ENCODE measurements around the gene SGMS1.
"Not testable (repeated sequence)": the region's sequence is repeated elsewhere in the genome, so short reads cannot be mapped to it uniquely, and the experiment has no call there.

The SGMS1 gene

DNA sequence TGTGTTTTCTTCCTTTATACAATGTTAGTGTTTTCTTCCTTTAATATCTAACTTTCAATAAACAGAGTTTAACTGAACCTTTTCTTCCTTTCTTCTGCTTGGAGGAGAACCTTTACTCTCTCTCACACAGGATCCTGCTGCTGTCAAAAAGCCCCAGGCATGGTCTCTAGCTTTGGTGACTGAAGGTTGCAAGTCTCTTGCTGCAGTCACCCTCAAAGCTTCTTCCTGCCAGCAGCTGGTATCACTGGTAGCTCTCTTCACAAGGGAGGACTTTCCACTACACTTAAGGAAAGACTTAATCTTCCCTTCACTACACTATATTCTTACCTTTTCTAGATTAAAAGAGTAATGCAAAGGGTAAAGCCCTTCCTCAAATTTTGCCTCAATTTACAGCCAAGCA lies 153.4 kb downstream of the SGMS1 start:
- DNase-seq (ENCODE audit: low spot score): no peak

DNA sequence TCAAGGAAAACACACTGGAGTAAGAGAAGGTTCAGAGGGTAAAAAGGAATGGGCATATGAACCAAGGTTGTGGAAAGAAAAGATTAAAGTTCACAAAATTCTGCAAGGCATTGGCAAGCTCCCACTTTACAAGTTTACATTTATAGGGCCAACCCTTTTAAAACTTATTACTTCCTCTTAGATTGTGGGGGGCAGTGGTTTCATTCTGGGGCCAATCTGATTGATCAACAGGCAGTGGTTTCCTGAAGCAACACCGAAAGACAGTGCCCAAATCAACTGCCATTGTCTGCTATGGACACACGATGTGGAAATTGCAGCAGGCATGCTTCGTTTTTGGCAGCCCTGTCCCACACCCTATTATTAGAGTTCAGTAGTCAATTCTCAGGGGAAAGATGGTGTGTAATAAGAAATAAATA lies 154.0 kb downstream of the SGMS1 start:
- DNase-seq (ENCODE audit: low spot score): no peak

DNA sequence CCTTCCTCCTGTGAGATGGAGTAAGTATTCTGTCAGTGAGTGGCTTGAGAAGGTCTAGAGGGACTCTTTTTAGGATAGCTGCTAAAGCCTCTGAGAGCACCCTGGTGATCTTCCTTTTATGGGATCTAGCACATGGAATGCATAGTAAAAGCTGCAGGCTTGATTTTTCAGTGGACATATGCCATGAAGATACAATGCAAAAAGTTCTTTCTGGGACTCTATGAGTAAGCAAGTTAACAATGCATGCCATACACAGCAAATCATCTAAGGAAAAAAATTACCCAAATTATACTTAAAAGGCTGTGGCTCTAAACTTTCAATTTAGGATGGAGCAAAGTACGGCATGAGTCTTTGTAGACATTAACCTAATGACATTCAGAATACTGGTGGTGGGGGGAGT lies 154.5 kb downstream of the SGMS1 start:
- DNase-seq (ENCODE audit: low spot score): no peak

DNA sequence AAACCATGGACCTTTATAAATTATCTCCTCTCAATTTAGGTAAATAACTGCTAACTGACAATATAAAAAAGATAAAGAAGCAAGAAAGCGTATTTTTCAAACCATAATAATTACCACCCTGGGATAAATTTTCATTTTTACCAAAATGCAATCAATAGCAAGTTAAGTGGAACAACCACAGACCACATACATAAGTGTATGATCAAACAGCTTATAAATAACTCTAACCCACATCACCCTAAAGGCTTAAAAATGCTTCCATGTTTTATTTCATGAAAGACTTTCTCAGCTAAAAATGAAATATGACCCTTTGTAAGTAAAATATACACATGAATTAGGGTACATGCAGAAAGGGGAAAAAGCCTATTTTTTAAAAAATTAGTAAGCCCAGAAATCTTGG lies 156.5 kb downstream of the SGMS1 start:
- no peak for DNase-seq (ENCODE audit: low spot score)

DNA sequence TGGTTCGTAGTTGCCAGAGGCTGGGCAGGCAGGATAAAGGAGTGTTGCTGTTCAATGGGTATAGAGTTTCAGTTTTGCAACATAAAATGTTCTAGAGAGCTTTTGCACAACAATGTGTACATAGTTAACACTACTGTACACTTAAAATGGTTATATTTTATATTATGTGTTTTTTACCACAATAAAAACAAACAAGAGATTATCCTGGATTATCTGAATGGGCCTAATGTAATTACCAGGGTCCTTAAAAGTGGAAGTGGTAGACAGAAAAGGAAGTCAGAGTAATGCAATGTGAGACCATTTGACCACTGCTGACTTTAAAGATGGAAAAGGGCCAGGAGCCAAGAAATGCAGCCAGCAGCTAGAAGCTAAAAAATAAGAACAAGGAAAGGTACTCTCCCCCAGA lies 159.7 kb downstream of the SGMS1 start:
- no peak for DNase-seq (ENCODE audit: low spot score)

DNA sequence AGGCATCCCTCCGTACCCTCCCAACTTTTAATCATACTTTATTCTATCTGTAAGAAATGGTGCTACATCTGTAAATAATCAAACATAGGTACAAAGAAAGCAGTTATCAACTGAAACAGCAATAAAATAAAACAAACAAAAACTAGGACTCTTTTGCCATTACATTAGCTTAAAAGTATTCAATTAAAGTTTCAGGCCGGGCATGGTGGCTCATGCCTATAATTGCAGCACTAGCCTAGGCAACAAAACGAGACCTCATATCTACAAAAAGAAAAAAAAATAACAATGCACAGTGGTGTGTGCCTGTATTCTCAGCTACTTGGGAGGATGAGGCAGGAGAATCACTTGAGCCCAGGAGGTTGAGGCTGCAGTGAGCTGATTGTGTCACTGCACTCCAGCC lies 161.9 kb downstream of the SGMS1 start:
- DNase-seq (ENCODE audit: low spot score): no peak

DNA sequence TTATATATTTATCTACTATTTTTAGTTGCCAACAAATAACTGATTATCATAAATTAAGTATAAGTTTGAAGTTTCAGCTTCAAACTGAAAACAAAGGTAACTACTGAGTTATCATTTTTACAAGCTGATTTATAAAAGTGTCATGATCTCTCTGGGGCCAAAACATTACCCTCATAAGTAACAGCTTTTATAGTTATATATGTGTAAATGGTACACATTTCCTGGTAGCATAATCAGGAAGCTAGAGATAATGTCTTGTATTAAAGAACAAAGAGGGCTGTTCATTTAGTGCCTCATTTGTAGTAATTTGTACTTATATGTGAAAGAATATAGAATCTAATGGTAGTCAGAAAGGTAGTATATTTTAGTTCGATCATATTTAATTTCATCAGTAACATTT lies 162.6 kb downstream of the SGMS1 start:
- DNase-seq (ENCODE audit: low spot score): no peak

DNA sequence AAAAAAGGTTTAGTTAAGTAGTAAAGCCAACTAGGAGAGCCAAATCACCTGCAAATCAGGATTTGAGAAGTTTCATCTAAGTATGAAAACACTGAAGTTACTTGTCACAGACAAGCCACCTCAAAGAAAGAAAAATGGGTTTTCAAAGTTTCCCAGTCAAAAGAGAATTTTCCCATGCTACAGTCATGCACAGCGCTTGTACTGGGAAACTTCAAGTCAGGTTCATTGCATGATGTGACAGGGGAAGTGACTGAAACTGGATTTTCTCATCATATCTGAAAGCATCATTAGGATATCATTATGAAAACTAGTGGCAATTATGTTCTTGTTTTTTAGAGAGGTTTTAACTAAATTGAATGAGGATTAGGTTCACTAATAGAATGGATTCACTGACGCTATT lies 167.0 kb downstream of the SGMS1 start:
- DNase-seq (ENCODE audit: low spot score): no peak

DNA sequence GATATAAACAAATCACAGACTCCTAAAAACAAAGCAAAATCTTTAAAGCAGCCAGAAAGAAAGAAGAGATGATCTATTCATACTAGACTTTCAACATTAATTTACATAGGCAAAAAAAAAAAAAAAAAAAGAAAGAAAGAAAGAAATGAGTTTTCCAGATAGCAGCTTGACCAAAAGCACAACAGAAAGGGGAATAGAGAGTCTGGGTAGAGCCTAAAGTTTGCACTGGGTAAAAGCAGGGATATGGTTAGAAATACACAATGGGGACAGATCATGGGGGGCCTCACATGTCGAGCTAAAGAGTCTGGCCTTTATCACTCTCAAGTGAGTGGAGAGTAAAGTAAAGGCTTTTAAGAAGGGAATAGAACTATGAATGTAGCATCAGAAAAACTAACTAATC lies 169.8 kb downstream of the SGMS1 start:
- no peak for DNase-seq (ENCODE audit: low spot score)

DNA sequence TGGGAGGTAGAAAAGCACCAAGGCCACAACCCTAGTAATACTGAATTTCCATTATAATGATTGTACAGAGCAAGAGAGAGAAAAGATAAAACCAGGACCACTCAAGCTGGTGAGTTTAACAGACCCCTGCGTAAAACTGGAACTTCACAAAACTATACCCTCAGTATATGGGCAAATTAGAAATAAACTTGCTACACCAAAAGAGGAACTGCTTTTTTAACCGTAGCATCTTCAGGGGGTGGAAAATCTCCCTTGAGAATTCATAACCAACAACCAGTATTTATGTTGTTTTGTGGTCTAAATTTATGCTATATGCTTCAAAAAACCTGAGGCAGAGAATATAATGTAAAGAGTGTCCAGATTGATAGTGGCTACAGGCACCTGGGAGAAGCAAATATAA lies 171.2 kb downstream of the SGMS1 start:
- DNase-seq (ENCODE audit: low spot score): no peak

DNA sequence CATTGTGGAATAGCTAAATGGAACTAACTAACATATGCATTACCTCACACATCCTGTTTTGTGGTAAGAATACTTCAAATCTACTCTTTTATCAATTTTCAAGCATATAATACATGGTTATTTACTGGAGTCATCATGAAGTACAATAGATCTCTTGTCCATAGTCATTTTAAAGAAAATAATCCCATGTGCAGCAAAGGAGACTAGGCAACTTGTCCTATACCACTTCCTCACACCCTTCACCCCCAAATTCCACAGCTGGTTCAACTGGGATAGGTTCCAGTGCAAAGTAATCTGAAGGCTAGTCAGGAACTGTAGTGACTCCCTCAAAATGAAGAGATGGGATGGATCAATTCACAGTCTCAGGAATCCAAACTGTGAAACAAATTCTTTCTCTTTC lies 176.1 kb downstream of the SGMS1 start:
- DNase-seq (ENCODE audit: low spot score): no peak

DNA sequence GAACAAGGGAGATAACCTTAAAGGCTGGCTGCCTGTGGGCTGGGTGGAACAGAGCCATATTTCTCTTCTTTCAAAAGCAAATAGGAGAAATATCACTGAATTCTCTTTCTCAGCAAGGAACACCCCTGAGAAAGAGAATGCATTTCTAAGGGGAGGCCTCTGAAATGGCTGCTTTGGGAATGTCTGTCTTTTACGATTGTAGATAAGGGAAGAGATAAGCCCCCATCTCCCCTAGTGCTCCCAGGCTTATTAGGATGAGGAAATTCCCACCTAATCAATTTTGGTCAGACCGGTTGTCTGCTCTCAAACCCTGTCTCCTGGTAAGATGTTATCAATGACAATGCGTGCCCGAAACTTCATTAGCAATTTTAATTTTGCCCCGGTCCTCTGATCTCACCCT lies 178.0 kb downstream of the SGMS1 start:
- not testable (repeated sequence) for DNase-seq (ENCODE audit: low spot score)

DNA sequence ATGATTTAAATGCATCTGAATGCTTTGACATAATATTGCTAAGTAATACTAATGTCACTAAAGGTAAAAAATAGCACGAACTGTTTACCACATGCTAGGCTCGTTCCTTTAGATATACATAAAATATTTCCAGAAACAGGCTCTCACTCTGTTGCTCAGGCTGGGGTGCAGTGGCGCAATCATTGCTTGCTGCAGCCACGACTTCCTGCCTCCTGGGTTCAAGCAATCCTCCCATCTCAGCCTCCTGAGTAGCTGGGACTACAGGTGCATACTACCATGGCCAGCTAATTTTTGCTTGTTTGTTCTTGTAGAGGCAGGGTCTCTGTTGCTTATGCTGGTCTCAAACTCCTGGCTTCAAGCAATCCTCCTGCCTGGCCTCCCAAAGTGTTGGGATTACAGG lies 183.3 kb downstream of the SGMS1 start:
- no peak for DNase-seq (ENCODE audit: low spot score)

DNA sequence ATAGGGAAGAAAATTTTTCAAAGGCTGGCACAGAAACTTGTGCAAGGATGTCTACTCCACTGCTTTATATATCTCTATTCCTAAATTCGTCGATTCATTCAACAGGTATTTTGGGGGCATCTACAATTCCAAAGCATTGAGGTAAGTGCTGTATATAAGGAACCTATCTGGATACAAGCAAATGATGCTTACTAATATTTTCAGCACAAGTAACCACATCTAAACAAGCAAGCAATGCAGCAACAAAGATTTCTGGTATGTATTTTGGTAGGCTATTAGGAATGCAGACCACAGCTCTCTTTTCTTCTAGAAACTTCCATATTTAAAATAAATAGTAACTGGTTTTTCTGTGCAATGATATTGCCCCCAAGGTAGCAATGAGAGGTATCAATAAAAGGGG lies 183.9 kb downstream of the SGMS1 start:
- no peak for DNase-seq (ENCODE audit: low spot score)

DNA sequence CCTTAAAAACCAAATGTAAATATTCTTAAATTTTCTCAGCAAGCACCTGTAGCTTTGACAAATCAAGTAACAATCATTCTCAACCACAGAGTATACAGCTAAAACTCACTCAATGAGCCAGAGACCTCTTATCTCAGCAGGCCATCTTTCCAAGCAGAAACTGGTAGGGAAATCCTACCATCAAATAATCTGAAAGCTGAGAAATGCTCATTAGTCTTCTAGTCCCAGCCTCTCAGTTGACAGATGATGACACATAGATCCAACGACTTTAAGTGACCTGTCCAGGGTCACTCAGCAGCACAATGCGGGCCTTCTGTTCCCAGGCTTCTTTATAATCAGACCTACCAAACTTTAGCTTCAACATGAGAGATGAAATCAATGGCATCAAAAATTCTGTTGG lies 184.6 kb downstream of the SGMS1 start:
- DNase-seq (ENCODE audit: low spot score): no peak

DNA sequence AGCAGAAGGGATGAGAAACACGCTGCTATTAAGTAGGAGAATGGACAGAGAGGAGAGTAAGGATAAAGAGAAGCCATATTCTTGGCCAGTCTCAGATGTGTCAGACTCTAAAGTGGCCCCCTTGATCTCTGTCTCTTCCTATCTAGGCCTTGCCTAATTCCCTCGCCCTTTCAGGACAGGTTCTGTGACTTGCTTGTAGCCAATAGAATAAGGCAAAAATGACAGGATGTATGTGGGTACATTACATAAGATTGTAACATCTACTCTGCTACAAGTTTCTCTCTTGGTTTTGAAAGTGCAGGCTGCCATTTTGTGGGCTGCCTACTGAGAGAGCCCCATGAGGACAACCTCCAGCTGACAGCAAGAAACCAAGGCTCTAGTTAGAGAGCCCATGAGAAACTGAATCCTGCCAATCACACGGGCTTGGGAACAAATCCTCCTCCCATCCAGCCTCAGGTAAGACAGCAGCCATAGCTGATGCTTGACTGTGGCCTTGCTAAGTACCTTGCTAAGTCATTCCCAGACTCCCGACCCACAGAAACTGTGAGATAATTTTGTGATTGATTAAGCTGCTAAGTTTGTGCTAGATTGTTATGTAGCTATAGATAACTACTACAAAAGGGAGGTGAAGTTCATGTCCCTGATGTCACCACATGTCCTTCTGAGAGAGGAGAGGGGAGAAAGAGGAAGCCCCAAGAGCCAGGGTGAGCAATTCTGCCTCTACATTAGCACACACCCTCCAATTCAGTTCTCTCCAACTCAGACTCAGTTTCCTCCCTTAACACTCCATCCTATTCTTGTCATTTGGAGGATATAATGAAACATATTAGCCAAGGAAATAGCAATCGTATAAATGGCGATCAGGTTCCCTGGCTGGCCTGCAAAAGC lies 185.5 kb downstream of the SGMS1 start:
- DNase-seq (ENCODE audit: low spot score): no peak

DNA sequence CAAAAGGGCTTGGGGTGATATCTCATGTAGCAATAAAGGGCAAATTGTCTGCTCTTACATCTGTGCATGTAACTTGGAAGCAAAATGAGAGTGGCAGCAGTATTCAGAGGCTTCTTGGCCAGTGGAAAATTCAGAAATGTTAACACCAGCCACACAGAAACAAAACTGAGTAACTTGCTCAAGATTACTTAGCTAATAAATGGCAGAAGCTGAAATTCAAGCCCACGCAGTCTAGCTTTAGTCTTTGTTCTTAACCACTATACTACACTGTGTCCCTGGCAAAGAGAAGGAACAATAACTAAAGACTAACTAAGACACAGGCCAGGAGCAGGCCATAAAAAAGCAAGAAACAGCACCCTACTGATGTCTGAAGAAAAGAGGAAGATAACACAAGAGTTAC lies 186.5 kb downstream of the SGMS1 start:
- no peak for DNase-seq (ENCODE audit: low spot score)

DNA sequence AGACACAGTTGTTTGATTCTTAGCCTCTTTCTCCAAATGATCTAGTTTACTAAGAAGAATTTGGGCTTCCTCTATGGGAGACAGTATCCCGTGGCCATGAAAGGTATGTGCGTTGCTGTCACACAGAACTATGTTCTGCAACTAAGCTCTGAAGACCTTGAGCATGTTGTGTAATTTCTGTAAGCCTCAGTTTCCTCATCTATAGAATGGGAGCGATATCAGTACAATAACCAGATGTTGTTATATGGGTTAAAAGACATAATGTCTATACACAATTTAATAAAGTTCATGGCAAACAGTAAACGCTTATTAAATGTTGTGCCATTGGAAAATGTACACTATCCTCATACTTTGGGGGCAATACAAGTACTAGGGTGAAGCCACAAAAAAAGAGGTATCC lies 187.0 kb downstream of the SGMS1 start:
- no peak for DNase-seq (ENCODE audit: low spot score)

DNA sequence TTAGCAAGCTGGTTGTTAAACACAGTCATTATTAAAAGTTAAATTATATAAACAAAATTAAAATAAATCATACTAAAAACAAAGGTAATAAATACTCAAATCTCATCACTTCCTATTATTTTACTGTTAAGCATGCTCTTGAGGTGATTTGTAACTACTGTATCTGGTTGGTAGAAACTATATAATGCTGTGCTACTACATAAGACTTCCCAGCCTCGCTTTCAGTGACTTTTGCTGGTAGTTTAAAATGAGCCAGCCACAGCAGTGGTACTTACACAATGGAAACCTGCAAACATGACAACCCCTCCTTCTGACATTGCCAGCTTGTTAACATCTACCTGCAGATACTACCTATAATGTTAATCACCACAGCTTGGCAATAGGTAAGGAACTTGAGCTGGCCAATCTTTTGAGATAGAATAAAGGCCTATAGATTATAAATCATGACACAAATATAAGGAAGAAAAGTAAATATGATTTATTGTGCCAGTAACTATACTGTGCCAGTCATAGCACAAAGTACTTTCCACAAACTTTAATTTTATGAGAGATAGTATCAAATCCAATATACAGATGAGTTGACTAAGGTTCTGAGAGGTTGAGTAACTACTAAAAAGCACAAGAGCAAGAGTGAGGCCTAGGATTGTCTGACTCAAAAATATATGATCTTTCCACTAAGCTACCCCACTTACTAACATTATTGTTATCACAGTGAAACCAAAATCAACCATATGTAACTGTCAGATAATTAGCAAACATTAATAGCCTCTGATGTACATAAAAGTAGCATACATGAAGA lies 191.3 kb downstream of the SGMS1 start:
- DNase-seq (ENCODE audit: low spot score): no peak

DNA sequence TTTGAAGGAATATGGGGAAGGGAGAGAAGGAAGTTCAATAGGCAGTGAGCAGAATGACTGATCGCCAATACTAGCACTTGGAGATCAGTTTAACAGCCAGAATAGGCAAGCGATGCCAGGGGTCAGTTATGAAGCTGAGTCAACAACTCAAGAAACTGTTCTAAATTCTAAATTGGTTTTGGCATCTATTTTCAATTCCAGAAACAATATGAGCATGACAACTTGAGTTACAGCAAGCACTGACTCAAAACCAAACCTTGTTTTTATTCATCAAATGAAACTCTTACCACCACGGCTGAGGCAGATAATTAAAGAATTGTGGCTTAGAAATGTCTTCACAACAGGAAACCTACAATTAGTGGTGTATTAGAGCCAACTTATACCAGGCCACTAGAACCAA lies 192.0 kb downstream of the SGMS1 start:
- peak; percentile 22 for DNase-seq (ENCODE audit: low spot score)

DNA sequence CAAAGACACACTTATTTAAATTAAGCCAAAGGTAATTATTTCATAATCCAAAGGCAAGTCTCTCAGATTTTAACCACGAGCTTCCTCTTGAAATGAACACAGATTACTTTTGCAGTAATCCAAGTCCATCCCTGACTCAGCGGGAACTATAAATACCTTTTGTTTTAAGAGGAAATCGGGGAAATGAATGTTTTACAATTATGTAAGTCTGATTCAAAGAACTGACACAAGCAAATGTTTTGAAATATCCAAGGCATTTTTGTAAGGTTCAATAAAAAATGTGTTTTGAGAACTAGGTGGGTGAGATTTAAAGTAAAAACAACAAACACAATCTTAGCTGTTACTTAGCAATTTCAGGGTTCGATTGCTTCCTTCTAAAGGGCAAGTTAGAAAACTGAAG lies 192.6 kb downstream of the SGMS1 start:
- no peak for DNase-seq (ENCODE audit: low spot score)

DNA sequence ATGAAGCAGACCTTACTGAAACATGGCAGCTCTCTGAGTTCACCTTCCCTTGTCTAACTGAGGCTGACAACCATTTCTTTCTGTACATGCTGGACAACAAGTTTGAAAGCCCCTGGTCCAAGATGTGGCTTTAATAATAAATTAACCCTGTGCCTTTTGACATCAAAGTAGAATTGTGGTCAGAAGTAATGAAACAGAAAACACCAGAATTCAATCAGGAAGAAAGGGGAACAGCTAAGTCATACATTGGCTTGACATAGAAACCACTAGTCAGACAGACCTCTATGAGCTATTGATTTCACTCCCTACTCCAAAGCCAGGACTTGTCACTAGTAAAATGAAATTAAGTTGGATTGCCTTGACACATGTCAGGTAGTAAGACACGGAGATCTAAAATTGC lies 197.3 kb downstream of the SGMS1 start:
- DNase-seq (ENCODE audit: low spot score): no peak

DNA sequence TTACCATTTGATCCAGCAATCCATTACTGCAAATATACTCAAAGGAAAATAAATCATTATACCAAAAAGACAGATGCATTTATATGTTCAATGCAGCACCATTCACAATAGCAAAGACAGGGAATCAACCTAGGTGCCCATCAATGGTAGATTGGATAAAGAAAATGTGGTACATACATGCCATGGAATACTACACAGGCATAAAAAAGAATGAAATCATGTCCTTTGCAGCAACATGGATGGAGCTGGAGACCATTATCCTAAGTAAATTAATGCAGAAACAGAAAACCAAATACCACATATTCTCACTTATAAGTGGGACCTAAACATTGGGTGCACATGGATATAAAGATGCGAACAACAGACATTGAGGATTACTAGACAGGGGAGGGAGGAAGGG lies 198.5 kb downstream of the SGMS1 start:
- not testable (repeated sequence) for DNase-seq (ENCODE audit: low spot score)

DNA sequence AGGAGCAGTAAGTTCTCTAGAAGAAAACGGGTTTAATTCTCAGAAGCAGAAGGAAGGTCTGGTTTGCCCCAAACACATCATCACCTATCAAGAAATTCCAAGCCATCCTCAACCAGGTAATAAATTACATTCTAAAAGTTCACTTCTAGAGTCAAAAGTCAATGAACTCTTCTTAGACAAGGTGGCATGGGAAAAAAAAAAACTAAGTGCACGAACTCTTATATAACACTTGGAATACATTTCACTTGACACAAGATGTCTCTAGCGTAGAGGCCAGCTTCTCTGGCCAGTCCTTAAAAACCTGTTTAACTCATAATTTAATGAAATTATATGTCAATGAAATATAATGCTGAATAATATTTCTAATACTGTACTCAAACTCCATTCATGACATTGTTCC lies 200.3 kb downstream of the SGMS1 start:
- no peak for DNase-seq (ENCODE audit: low spot score)
